ENCODE measurements around the gene GRIN2A.
A peak's percentile ranks its signal among the peaks of the same experiment; 100 is the strongest.

- TF ChIP-seq ZBTB1 (CRISPR knock-in tag; IDR thresholded peaks at IDR 0.05; ENCODE audit: borderline replicate concordance) (no peak), CHCHD3 (CRISPR knock-in tag; IDR thresholded peaks at IDR 0.05) (no peak), MXD3 (CRISPR knock-in tag; IDR thresholded peaks at IDR 0.05) (no peak), ETS1 (CRISPR knock-in tag; IDR thresholded peaks at IDR 0.05) (no peak), SMC3 (IDR thresholded peaks at IDR 0.05; ENCODE audit: low read length) (peak; percentile 9; the same call in 1 of the 2 replicates), SP2 (CRISPR knock-in tag; IDR thresholded peaks at IDR 0.05) (no peak), ZNF207 (IDR thresholded peaks at IDR 0.05; ENCODE audit: borderline replicate concordance) (no peak), E2F1 (CRISPR knock-in tag; IDR thresholded peaks at IDR 0.05) (no peak), PBX3 (CRISPR knock-in tag; IDR thresholded peaks at IDR 0.05; ENCODE audit: borderline replicate concordance) (no peak), ZNF33A (CRISPR knock-in tag; IDR thresholded peaks at IDR 0.05; ENCODE audit: borderline replicate concordance) (no peak)
These were observed 45.3 kb downstream of the GRIN2A start for GRCh38 chr16:10136916-10137315.

Measured in HepG2 (cell line).